ENCODE measurements around the gene ARNT2. TPM values are rescaled to one million over a fixed set of nuclear protein-coding genes. Genes with fewer than 3 reads are reported as not detected.

ARNT2 gene
- polyA plus RNA-seq, 4 donors, result 54.3 to 67.1 (median 59.2) TPM

DNA sequence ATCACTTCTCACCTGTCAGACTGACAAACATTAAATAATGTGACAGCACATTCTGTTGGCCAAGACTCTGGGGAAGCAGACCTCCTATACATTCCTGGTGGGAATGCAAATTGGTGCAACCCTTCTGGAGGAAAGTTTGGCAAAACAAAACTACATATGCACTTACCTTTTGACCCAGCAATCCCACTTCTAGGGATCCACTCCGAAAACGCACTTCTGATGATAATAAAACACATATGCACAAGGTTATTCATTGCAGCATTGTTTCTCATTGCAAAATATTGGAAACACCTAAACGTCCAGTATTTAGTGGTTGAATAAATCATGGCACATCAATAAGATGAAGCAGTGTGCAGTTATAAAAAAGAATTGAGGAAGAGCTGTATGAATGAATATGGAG is 145.5 kb downstream of the ARNT2 start:
- no peak for DNase-seq (ENCODE audit: low read depth in 4 of 4, low spot score in 2 of 4)

DNA sequence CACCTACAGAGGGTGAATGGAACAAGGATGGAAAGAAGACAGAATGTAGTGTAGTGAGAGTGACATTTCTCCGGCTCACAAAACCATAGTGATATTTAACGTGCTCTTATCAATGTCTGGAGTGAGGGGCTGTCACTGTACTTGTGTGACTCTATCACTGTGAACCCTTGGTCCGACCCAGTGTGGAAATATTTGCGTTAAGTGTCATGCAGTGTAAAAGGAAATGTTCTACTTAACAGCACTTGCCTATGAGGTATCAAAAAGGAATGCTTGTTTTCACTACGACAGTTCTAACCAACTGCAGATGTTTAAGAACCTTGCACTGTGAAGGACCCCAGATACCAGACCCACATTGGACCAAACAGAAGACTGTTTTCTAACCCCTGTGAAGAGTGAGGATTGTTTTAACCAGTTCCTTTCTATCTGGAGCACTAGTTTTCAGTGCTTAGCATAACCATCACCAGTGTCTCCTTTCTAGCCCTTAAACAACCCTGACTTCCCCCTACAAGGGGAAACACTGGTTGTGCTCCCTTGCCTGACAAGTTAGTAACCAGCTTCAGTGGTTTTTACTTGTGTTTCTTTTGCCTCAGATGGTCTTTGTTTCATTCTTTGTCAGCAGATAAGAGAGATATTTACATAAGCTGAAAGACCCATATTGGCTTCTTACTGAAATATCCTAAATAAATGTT is 146.2 kb downstream of the ARNT2 start:
- DNase-seq (ENCODE audit: low read depth in 4 of 4, low spot score in 2 of 4), result no peak

DNA sequence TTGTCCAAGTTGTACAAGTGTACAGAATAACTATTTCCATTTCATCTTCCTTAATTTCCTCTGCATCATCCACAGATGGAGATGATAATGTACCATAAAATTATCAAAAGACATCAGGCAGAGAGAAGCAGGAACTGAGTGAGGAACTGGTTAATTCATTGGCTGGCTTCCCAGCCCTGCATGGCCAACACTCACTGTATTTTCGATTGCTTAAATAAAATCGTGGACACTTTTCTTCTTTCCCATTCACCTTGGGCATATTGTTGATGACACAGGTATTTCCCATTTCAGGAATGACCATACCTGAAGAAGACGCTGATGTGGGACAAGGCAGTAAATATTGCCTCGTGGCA is 146.7 kb downstream of the ARNT2 start:
- no peak for DNase-seq (ENCODE audit: low read depth in 4 of 4, low spot score in 2 of 4)

DNA sequence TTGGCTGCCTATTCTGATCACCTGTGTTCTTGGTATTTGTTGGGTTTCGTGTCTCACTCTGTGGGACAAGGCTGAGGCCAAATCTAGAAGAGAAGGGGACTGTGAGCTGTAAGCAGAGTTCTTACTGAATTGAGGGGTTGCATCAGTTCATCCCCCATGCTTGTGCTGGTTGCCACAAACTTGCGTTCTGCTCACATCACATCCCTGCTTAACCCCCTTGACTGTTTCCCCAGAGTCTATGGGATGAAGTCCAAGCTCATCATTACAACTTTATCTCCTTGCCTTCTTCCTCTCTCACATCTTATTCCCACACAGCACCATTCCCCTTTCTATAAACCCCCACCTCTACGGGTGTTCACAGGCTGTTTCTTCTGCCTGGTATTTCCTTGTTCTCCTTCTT is 147.2 kb downstream of the ARNT2 start:
- no peak for DNase-seq (ENCODE audit: low read depth in 4 of 4, low spot score in 2 of 4)

DNA sequence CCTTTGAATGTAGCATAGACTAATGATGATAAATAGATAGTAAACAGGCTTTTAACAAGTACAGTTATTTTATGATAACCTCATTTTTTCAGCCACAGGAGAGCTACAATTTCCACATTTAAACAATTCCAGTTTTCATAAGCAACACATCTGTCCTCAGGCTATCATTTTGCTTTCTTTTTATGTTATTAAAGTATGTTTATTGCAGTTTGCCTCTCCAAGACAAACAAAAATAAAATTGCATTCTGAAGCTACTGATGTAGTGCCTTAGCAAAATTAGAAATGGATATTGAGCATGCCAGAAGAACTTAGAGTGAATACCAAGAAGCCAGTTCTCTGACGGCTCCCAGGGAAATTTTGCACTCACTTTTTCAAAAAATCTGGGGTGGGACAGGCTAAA is 150.4 kb downstream of the ARNT2 start:
- no peak for DNase-seq (ENCODE audit: low read depth in 4 of 4, low spot score in 2 of 4)

DNA sequence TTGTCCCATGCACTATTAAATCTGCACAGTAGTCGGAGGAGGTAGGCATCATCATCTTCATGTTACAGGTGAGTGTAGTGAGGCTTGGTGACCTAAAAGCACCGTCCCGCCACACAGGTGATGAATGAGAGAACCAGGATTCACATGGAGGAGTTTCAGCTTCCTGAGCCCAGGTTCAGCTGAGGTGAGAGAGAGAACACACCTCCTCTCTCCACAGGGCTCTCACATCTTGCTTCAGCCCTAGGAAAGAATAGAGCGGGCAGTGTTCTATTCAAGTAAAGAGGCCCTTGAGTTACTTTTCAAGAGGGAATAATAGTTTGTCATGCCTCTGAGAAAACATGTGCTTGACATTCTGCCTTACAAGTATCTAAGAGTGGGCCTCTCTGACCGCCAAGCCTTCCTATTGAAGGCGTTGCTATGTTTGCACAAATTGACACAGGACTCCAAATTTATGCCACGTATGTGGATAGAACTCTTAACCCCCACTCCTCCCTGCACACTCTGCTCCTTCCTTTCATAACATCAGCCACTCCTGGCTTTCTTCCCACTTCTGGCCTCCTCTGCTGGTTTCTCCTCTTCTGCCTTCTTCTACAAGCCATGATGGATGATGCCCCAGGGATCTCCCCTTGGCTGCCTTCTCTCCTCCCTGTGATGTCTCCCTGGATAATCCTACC is 152.6 kb downstream of the ARNT2 start:
- no peak for DNase-seq (ENCODE audit: low read depth in 4 of 4, low spot score in 2 of 4)

DNA sequence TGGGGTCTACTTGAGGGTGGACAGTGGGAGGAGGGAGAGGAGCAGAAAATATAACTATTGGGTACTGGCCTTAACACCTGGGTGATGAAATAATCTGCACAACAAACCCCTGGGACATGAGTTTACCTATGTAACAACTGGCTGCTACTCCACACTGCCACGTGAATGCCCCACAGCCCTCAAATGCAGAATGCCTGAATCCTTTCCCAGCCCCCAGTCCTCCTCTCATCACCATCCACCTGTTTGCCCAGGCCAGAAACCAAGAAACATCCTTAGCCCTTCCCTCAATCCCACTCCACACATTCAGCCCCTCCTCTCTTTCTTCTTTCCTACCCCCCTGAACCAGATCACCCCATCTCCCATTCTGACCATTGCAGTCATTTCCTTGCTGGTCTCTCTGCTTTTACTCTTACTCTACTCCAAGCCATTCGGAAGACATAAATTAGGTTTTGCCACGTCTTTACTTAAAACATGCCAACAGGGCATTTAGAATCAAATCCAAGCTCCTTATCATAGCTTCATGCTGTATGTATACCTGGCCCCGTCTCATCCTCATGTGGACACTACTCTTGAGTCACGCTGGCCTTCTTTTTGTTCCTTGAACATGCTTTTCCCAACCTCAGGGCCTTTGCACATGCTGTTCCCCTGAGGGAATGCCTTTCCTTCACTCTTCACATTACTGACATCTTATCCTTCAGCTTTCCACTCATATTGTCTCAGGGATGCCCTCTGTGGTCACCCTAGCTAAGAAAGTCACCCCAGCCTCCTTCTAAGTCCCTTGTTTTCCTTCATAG is 153.5 kb downstream of the ARNT2 start:
- no peak for DNase-seq (ENCODE audit: low read depth in 4 of 4, low spot score in 2 of 4)

DNA sequence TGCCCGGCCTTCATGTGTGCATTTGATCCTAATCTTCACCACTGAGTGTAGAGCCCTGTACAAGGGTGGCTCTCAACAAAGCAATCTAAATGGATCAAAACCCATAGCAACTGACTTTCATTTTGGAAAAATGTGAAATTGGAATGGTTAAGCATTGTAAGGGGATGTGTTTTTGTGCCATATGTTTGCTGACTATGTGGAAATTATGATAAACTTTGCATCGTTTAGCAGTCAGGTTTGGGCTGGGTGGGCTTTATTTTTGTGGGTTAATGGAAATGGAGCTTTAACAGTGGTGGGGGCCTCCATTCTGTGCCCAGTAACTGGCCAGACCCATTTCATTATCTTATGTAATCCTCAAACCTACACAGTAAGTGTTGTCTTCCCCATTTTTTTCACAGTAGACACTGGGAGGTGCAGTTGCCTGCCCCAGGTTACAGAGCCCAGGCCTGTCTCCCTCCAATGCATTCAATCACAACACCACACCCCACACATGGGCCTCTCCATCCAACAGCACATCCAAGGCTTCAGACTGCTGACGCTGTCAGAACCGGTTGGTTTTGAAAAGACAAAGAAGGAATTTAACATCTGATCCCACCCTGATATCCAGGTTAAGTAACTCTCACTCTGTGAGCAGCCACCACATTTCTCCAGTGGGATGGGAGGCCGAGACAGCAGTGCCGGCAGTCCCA is 154.6 kb downstream of the ARNT2 start:
- DNase-seq (ENCODE audit: low read depth in 4 of 4, low spot score in 2 of 4), result no peak

DNA sequence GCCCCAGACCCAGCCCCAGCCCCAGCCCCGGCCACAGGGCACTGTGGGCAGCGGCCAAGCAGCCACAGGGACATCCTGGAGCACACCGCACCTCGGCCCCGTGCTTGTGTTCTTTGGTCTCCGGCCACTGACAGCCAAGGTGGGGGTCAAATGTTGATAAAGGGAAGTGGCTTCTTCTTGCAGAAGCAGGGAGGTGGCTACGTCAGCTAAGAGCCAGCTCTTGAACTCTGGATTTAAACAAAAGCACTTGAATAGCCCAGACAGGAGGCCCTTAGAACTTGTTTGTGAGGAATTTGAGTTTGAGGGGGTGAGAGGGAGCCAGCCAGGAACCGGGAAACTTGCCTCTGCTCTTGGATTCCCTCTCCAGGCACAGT is 155.1 kb downstream of the ARNT2 start:
- no peak for DNase-seq (ENCODE audit: low read depth in 4 of 4, low spot score in 2 of 4)

DNA sequence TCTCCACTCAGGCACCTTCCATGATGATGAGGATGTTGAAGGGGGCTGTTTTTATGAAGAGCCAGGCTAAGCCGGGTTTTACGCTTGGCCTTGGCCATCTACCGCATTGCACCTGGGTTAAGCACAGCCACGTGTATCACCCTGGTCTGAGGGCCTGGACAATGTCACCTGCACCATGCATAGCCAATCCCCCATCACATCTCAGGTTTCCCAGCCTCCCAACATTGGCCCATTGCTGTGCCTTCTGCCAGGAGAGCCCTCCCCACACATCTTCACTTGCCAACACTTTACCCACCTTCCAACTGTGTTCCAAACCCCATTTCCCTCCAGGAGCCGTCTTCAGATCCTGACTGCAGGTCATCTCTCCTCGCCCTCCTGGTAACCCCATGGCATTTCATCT is 155.6 kb downstream of the ARNT2 start:
- DNase-seq (ENCODE audit: low read depth in 4 of 4, low spot score in 2 of 4), result no peak

DNA sequence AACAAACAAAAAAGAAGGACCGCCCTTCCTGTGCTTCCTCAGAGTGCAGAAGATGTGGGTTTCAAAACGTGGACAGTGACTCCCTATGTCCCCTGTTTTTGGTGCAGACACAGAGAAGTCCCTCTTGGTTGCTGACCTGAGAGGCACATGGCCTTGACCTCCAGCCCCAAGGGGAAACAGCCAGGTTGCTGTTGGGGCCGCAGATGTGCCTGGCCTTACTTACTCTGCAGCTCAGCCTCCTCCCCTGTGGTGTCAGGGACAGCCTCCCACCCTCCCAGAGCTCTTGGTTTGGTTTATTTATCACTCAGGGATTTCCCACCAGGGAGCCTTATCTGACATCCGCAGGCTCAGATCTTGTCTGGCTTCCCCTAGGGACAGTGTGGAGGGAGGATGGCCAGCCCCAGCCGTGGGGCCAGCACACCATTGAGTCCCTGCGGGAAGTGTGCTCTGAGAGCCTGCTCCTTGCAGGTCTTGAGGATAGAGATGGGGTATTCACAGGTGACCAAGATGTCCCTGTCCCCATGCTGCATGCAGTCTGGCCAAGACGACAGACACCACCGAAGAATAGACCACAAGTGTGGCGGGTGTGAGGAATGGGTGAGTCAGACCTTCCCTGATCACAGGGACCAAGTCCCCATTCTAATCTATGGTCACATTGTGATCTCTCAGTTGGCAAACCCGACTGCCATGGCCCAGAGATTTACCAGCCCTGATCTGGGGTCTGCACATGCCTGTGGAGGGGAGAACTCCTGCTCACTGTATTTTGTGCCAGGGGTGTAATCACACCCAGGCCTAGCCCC is 156.6 kb downstream of the ARNT2 start:
- DNase-seq (ENCODE audit: low read depth in 4 of 4, low spot score in 2 of 4), result no peak

DNA sequence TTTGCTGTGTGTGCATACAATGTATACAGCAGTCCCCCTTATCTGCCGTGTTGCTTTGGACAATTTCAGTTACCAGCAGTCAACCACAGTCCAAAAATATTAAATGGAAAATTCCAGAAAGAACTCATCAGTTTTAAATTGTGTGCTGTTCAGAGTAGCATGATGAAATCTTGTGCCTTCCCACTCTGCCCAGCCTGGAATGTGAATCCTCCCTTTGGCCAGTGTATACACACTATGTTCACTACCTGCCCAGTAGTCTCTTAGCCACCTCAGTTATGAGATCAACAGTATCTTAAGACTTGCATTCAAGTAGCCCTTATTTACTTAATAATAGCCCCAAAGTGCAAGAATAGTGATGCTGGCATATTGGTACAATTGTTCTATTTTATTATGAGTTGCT is 157.3 kb downstream of the ARNT2 start:
- no peak for DNase-seq (ENCODE audit: low read depth in 4 of 4, low spot score in 2 of 4)

DNA sequence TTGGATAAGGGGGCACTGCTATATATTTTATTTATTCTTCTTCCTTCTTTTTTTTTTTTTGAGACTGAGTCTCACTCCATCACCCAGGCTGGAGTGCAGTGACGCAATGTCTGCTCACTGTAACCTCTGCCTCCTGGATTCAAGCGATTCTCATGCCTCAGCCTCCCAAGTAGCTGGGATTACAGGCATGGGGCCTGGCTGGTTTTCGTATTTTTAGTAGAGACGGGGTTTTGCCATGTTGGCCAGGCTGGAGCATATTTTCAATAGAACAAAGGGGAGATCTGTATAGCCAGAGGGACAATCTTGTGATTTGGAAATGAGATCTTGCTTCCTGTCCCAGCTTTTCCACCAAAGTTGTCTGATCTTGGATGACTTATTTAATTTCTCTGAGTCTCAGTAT is 157.9 kb downstream of the ARNT2 start:
- DNase-seq (ENCODE audit: low read depth in 4 of 4, low spot score in 2 of 4), result no peak

DNA sequence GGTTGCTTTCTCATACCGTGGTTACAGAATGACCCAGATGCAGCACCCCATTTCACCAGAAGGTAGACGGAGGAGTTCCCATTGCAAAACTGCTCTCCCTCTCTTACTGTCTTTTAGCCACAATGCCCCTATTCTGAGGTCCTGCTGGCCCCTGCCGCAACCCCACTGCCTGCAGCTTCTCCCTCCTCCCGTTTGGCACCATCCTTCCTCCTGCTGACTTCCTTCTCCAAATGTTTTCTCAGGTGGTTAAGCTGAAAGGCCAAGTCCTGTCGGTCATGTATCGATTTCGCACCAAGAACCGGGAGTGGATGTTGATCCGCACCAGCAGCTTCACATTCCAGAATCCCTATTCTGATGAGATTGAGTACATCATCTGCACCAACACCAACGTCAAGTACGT is 158.7 kb downstream of the ARNT2 start:
- DNase-seq (ENCODE audit: low read depth in 4 of 4, low spot score in 2 of 4), result no peak

DNA sequence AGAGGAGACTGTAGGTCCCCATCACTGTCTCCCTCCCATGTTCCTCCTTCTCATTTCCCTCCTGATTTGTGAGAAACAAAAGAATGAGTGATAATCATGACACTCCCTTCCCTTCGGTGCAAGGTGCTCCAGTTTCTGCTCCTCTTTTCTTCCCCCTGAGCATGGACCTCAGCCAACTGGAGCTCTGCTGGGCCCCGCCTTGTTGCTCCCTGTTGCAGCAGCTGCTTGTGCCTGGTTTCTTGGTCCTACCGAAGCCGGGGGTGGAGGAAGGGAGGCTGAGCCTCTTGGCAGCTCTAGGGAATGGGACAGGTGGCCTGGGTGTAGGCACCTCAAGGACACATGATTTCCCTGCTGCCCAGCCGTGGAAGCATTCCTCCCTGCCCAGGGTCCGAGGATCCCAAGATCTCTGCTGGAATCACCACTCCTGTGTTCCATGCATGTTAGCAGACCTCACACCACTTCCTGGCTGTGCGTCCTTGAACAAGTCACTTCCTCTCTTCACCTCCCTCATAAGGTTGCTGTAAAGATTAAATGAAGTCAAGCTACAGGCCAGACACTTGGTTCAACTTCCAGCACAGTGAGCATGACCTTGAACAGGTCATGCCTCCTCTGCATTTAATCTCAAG is 159.3 kb downstream of the ARNT2 start:
- no peak for DNase-seq (ENCODE audit: low read depth in 4 of 4, low spot score in 2 of 4)

DNA sequence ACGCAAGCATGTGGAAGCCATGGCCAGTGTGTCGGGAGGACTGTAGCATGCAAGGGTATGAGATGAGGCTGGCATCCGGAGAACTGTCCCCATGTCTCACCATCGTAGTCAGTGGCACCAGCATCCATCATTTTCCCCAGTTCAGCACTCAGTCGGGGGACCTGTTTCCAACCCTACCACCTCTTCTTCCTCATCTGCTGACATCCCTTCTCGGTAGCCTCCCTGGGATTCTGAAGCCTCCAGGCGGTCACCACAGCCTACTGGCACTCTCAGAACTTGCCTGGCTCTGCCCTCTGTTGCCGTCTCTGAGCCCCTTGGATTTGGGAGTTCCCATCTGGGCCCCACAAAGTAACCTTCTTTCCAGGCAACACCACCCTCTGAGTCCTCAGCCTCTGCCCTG is 159.9 kb downstream of the ARNT2 start:
- DNase-seq (ENCODE audit: low read depth in 4 of 4, low spot score in 2 of 4), result no peak

DNA sequence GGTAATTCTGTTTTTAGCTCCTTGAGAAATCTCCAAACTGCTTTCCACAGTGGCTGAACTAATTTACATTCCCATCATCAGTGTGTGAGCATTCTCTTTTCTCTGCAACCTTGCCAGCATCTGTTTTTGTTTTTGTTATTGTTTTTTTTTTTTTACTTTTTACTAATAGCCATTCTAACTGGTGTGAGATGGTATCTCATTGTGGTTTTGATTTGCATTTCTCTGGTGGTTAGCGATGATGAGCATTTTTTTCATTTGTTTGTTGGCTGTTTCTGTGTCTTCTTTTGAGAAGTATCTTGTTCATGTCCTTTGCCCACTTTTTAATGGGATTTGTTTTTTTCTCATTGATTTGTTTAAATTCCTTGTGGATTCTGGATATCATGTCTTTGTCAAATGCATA is 161.2 kb downstream of the ARNT2 start:
- DNase-seq (ENCODE audit: low read depth in 4 of 4, low spot score in 2 of 4), result no peak

DNA sequence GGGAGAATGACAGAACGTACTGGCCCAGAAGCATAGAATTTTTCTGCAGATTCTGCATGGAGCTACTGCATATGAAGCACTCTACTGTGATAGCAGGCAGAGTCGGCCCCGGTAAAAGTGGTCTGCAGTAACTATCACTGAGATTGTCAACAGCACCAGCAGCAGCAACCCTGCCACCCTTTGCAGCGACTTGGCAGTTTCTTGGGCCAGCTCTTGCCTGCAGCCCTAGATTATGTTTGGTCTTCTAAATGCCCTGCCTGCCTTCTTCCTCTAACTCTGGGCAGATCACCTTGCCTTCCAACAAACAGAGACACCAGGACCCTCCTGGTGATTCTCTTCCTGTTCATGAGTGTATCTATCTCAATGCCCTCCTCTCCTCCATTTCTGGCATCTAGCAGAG is 161.8 kb downstream of the ARNT2 start:
- DNase-seq (ENCODE audit: low read depth in 4 of 4, low spot score in 2 of 4), result no peak

DNA sequence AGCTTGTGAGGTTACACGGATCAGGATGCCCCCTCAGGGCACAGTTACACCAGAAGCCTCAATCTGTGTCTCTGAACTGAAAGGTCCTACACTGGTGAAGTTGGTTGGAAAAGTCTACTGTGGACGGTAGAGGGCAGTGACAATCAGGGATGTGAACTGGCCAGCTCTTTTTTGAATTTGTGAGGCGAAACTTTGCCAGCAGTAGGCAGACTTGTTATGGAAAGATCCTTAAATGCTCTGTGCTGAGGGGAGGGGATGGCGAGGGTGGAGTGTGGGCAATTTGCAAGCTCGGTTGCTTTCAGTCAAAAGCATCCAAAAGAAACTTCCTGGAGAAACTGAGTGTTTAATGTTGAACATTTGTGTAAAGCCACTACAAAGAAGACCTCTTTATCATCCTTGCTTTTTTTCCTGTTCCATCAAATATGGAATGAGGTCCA is 163.6 kb downstream of the ARNT2 start:
- peak; percentile 34 to 62 (median 52) for DNase-seq (ENCODE audit: low read depth in 4 of 4, low spot score in 2 of 4)

DNA sequence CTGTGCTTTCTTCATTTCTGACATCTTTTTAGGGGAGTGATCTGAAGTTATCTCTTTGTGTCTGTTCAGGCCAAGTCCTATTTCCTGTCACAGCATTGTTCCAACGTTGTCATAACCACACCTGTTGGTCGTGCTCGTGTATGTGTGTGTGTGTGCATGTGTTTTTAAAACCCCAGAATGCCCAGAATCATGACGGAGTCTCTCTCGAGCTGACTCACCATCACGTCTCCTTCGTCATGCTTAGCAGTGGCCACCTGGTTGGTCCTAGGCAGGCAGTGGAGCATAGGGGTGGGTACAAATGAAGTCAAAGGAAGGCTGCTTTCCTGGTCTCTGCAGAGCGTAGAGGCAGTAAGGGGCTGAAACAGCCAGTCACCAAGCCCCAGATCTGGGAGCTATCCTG is 164.1 kb downstream of the ARNT2 start:
- DNase-seq (ENCODE audit: low read depth in 4 of 4, low spot score in 2 of 4), result no peak
